H9 (cell line): ENCODE measurements around the gene NSMF. TPM values are rescaled to one million over a fixed set of nuclear protein-coding genes. Genes with fewer than 3 reads are reported as not detected.

Source experiments
- DNase-seq: peaks from one replicate; pipeline ENCODE4 v3.0.0-alpha.2; 2017
- H2AFZ ChIP-seq: one replicate; pipeline ENCODE4 v1.6.1; 2013; ENCODE audit warnings: mild to moderate bottlenecking, low read length, control low read depth, moderate library complexity
- H2AK5ac ChIP-seq: 2 replicates; pipeline ENCODE4 v1.6.1; 2013; ENCODE audit warnings: low read length, control low read depth, mixed read lengths; ENCODE audit not compliant: insufficient read length
- H2BK120ac ChIP-seq: one replicate; pipeline ENCODE4 v1.6.1; 2013; ENCODE audit warnings: low read depth, mild to moderate bottlenecking, low read length, control low read depth, inconsistent platforms; ENCODE audit not compliant: poor library complexity, severe bottlenecking
- H2BK12ac ChIP-seq: 2 replicates; pipeline ENCODE4 v1.6.1; 2013; ENCODE audit warnings: low read length, control low read depth, mixed read lengths, low read depth; ENCODE audit not compliant: insufficient read length
- H2BK15ac ChIP-seq: 2 replicates; pipeline ENCODE4 v1.6.1; 2013; ENCODE audit warnings: low read depth, low read length, control low read depth
- H2BK20ac ChIP-seq: one replicate; pipeline ENCODE4 v1.6.1; 2013; ENCODE audit warnings: low read depth, mild to moderate bottlenecking, low read length, control low read depth, inconsistent platforms; ENCODE audit not compliant: poor library complexity, severe bottlenecking
- H2BK5ac ChIP-seq: 2 replicates; pipeline ENCODE4 v1.6.1; 2013; ENCODE audit warnings: low read length, control low read depth, mixed read lengths; ENCODE audit not compliant: insufficient read length
- H3K14ac ChIP-seq: 2 replicates; pipeline ENCODE4 v1.6.1; 2013; ENCODE audit warnings: low read length, control low read depth; ENCODE audit not compliant: insufficient read depth
- H3K18ac ChIP-seq: 2 replicates; pipeline ENCODE4 v1.6.1; 2013; ENCODE audit warnings: low read depth, mild to moderate bottlenecking, mixed read lengths, low read length, control low read depth; ENCODE audit not compliant: insufficient read length
- H3K23ac ChIP-seq: 2 replicates; pipeline ENCODE4 v1.6.1; 2013; ENCODE audit warnings: low read length, control low read depth, mixed read lengths, low read depth; ENCODE audit not compliant: insufficient read length
- H3K23me2 ChIP-seq: 2 replicates; pipeline ENCODE4 v1.6.1; 2013; ENCODE audit warnings: low read depth, mild to moderate bottlenecking, mixed read lengths, low read length, control low read depth; ENCODE audit not compliant: insufficient read length, poor library complexity, severe bottlenecking
- H3K27ac ChIP-seq: 2 replicates; pipeline ENCODE4 v1.5.1; 2013; ENCODE audit warnings: low read length, control low read depth, mixed read lengths, low read depth; ENCODE audit not compliant: insufficient read length
- H3K27me3 ChIP-seq: 2 replicates; pipeline ENCODE4 v1.6.1; 2013; ENCODE audit warnings: low read length, control low read depth, inconsistent platforms; ENCODE audit not compliant: insufficient read depth
- H3K4ac ChIP-seq: 2 replicates; pipeline ENCODE4 v1.6.1; 2013; ENCODE audit warnings: low read depth, mild to moderate bottlenecking, control low read depth, inconsistent platforms, low read length, moderate library complexity
- H3K4me1 ChIP-seq: 2 replicates; pipeline ENCODE4 v1.6.1; 2013; ENCODE audit warnings: low read length, control low read depth, inconsistent platforms; ENCODE audit not compliant: insufficient read depth
- H3K4me2 ChIP-seq: 2 replicates; pipeline ENCODE4 v1.6.1; 2013; ENCODE audit warnings: low read length, control low read depth, mixed read lengths; ENCODE audit not compliant: insufficient read length, insufficient read depth
- H3K56ac ChIP-seq: 2 replicates; pipeline ENCODE4 v1.6.1; 2013; ENCODE audit warnings: low read depth, mild to moderate bottlenecking, mixed read lengths, low read length, control low read depth; ENCODE audit not compliant: insufficient read length
- H3K79me1 ChIP-seq: 2 replicates; pipeline ENCODE4 v1.6.1; 2013; ENCODE audit warnings: low read depth, mild to moderate bottlenecking, moderate library complexity, low read length, control low read depth, inconsistent platforms; ENCODE audit not compliant: insufficient read depth, poor library complexity, severe bottlenecking
- H3K79me2 ChIP-seq: 2 replicates; pipeline ENCODE4 v1.6.1; 2013; ENCODE audit warnings: low read length, control low read depth, inconsistent platforms; ENCODE audit not compliant: insufficient read depth
- H3K9ac ChIP-seq: 2 replicates; pipeline ENCODE4 v1.6.1; 2013; ENCODE audit warnings: low read length, control low read depth, mixed read lengths; ENCODE audit not compliant: insufficient read length; ENCODE audit errors: extremely low read depth
- H3K9me3 ChIP-seq: one replicate; pipeline ENCODE4 v1.6.1; 2013; ENCODE audit warnings: low read depth, low read length, inconsistent platforms; ENCODE audit not compliant: control insufficient read depth
- H3T11ph ChIP-seq: one replicate; pipeline ENCODE4 v1.6.1; 2013; ENCODE audit warnings: mild to moderate bottlenecking, low read length, control low read depth, inconsistent platforms
- H4K20me1 ChIP-seq: one replicate; pipeline ENCODE4 v1.6.1; 2013; ENCODE audit not compliant: control insufficient read depth, insufficient read length, insufficient read depth
- H4K5ac ChIP-seq: 2 replicates; pipeline ENCODE4 v1.6.1; 2013; ENCODE audit warnings: low read depth, mild to moderate bottlenecking, mixed read lengths, low read length, control low read depth; ENCODE audit not compliant: insufficient read length
- H4K8ac ChIP-seq: replicated peaks from 2 replicates; pipeline ENCODE4 v1.6.1; 2013; ENCODE audit warnings: low read length, control low read depth, mixed read lengths, low read depth; ENCODE audit not compliant: insufficient read length
- H4K91ac ChIP-seq: 2 replicates; pipeline ENCODE4 v1.6.1; 2013; ENCODE audit warnings: low read depth, mild to moderate bottlenecking, moderate library complexity, mixed read lengths, low read length, control low read depth; ENCODE audit not compliant: insufficient read length
- H3K27ac Mint-ChIP-seq, 3 experiments: 2 replicates in 2 of 3; 3 replicates in 1 of 3; pipeline ENCODE4 v1.8.0; 2020 to 2021; ENCODE audit warnings: mixed read lengths in 3 of 3, mild to moderate bottlenecking in 1 of 3, moderate library complexity in 1 of 3
- H3K27me3 Mint-ChIP-seq: 2 replicates; pipeline ENCODE4 v1.8.0; 2021; ENCODE audit warnings: low read depth, mild to moderate bottlenecking, moderate library complexity, mixed read lengths
- H3K36me3 Mint-ChIP-seq, 3 experiments: 2 replicates in 2 of 3; 3 replicates in 1 of 3; pipeline ENCODE4 v1.8.0; 2020 to 2021; ENCODE audit warnings: low read depth in 3 of 3, mixed read lengths in 3 of 3; ENCODE audit not compliant: insufficient read depth in 1 of 3
- H3K4me1 Mint-ChIP-seq, 2 experiments: 2 replicates each; pipeline ENCODE4 v1.8.0; 2020; ENCODE audit warnings: mixed read lengths in 2 of 2
- H3K4me3 Mint-ChIP-seq, 2 experiments: 2 replicates in 1 of 2; 3 replicates in 1 of 2; pipeline ENCODE4 v1.8.0; 2020 to 2021; ENCODE audit warnings: mild to moderate bottlenecking in 2 of 2, mixed read lengths in 2 of 2, moderate library complexity in 1 of 2
- H3K9me3 Mint-ChIP-seq, 2 experiments: 2 replicates in 1 of 2; 3 replicates in 1 of 2; pipeline ENCODE4 v1.8.0; 2020; ENCODE audit warnings: mild to moderate bottlenecking in 2 of 2, mixed read lengths in 2 of 2, moderate library complexity in 1 of 2
- WGBS: extraction: QIAGEN DNeasy Blood & Tissue Kit; methylation state at CpG from one replicate; pipeline ENCODE4 v1.1.7; 2013; ENCODE audit warnings: missing lambda C conversion rate, low lambda C conversion rate, mixed read lengths; ENCODE audit not compliant: insufficient read length; ENCODE audit errors: extremely low coverage; 5-methylcytosine and 5-hydroxymethylcytosine counted together
- total RNA-seq: library from RNA; stranded (reverse); gene quantifications from 2 replicates; pipeline ENCODE4 v1.2.1, GENCODE V29; 2021
- TF ChIP-seq, protein P1 (sequence below): fragments of 200-600 bp; sonication (generic); conservative IDR thresholded peaks from 3 replicates; pipeline ENCODE4 v1.8.0; 2021; ENCODE audit warnings: antibody characterized with exemption, mild to moderate bottlenecking

NSMF gene
- total RNA-seq, 1 experiment from 2014 or later: 46.3 TPM

DNA sequence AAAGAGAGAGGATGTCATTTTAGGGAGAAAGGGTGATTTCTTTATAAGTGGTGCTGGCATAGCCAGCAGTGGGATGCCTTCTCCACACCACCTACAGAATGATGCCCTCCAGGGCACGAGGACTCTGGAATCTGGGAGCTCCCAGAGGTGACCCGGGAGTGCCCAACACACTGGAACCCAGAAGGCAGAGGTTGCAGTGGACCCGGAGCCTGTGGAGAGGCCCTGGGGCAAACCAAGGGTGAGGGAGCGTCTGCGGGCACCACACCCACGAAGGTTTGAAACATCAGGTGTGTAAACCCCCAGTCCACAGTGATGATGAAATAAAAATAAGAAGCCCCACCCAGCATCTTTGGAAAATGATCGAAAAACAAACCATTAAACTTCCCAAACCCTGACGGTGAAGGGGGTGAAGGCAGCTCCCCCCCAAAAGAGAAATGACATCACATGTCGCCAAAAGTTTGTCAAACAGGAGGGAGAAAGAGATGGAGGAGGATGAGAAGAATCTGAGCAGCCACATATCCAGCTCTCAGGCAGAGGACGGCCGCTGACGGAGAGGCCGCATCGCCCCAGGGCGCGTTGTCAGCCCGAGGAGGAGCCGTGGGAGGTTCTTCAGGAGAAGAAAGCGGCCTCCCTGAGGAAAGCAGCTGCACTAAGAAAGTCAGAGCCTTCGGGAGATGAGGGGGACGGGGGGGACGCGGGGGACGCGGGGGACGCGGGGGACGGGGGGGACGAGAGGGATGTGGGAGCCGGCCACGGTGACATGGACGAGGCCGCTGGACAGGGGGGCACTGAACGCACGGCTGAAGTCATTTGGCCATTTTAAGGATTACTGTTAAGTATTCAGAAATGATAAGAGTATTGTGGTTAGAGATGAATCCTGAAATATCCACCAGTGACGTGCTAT, 43.1 kb upstream of the NSMF start:
- WGBS: no CpG with 5 or more reads among the region's 36 CpGs

More for the DNA sequence above, 43.1 kb upstream of the NSMF start:
- H4K20me1 ChIP-seq: no peaks in the 10 kb centered on the region
- H3K79me2 ChIP-seq: no peaks in the 10 kb centered on the region
- no peak overlapping the region for H3K4me2 ChIP-seq
- Mint-ChIP-seq H3K4me1 (no peaks in the 10 kb centered on the region), H3K27ac (peak overlapping the region; percentile 23 to 86 (median 82); a peak in 3 of 7 replicates), H3K27me3 (peaks cover 20% of the 10 kb centered on the region), H3K4me3 (peak overlapping the region in 1 of 2 experiments; percentile 58; a peak in 3 of 5 replicates), H3K36me3 (peaks cover 4 to 16% (median 16%) of the 10 kb centered on the region in 3 experiments; a peak in 6 of 7 replicates), H3K9me3 (peaks cover 18 to 80% of the 10 kb centered on the region in 2 experiments)
- H2BK120ac ChIP-seq: no peak overlapping the region
- H3K79me1 ChIP-seq: no peaks in the 10 kb centered on the region
- no peak overlapping the region for H3K4ac ChIP-seq
- H2BK20ac ChIP-seq: no peak overlapping the region
- H3K23me2 ChIP-seq: no peaks in the 10 kb centered on the region
- H2AK5ac ChIP-seq: no peak overlapping the region
- H2BK15ac ChIP-seq: no peak overlapping the region
- TF ChIP-seq, protein P1, sequence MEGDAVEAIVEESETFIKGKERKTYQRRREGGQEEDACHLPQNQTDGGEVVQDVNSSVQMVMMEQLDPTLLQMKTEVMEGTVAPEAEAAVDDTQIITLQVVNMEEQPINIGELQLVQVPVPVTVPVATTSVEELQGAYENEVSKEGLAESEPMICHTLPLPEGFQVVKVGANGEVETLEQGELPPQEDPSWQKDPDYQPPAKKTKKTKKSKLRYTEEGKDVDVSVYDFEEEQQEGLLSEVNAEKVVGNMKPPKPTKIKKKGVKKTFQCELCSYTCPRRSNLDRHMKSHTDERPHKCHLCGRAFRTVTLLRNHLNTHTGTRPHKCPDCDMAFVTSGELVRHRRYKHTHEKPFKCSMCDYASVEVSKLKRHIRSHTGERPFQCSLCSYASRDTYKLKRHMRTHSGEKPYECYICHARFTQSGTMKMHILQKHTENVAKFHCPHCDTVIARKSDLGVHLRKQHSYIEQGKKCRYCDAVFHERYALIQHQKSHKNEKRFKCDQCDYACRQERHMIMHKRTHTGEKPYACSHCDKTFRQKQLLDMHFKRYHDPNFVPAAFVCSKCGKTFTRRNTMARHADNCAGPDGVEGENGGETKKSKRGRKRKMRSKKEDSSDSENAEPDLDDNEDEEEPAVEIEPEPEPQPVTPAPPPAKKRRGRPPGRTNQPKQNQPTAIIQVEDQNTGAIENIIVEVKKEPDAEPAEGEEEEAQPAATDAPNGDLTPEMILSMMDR: no peak
- H3K23ac ChIP-seq: no peak overlapping the region
- H3K27me3 ChIP-seq: no peaks in the 10 kb centered on the region
- H4K5ac ChIP-seq: no peak overlapping the region
- no peak overlapping the region for H3K18ac ChIP-seq
- peak; percentile 64 for DNase-seq
- no peaks in the 10 kb centered on the region for H3K9me3 ChIP-seq
- no peak overlapping the region for H3K9ac ChIP-seq
- no peak overlapping the region for H3T11ph ChIP-seq
- no peaks in the 10 kb centered on the region for H3K4me1 ChIP-seq
- H3K27ac ChIP-seq: no peak overlapping the region
- no peak overlapping the region for H3K14ac ChIP-seq
- no peak overlapping the region for H4K8ac ChIP-seq
- no peak overlapping the region for H3K56ac ChIP-seq
- no peak overlapping the region for H2BK12ac ChIP-seq
- no peak overlapping the region for H2BK5ac ChIP-seq
- H4K91ac ChIP-seq: no peak overlapping the region
- H2AFZ ChIP-seq: no peak overlapping the region
